Measurements from ENCODE around the gene TRIM58.

TRIM58 gene, protein sequence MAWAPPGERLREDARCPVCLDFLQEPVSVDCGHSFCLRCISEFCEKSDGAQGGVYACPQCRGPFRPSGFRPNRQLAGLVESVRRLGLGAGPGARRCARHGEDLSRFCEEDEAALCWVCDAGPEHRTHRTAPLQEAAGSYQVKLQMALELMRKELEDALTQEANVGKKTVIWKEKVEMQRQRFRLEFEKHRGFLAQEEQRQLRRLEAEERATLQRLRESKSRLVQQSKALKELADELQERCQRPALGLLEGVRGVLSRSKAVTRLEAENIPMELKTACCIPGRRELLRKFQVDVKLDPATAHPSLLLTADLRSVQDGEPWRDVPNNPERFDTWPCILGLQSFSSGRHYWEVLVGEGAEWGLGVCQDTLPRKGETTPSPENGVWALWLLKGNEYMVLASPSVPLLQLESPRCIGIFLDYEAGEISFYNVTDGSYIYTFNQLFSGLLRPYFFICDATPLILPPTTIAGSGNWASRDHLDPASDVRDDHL

DNA sequence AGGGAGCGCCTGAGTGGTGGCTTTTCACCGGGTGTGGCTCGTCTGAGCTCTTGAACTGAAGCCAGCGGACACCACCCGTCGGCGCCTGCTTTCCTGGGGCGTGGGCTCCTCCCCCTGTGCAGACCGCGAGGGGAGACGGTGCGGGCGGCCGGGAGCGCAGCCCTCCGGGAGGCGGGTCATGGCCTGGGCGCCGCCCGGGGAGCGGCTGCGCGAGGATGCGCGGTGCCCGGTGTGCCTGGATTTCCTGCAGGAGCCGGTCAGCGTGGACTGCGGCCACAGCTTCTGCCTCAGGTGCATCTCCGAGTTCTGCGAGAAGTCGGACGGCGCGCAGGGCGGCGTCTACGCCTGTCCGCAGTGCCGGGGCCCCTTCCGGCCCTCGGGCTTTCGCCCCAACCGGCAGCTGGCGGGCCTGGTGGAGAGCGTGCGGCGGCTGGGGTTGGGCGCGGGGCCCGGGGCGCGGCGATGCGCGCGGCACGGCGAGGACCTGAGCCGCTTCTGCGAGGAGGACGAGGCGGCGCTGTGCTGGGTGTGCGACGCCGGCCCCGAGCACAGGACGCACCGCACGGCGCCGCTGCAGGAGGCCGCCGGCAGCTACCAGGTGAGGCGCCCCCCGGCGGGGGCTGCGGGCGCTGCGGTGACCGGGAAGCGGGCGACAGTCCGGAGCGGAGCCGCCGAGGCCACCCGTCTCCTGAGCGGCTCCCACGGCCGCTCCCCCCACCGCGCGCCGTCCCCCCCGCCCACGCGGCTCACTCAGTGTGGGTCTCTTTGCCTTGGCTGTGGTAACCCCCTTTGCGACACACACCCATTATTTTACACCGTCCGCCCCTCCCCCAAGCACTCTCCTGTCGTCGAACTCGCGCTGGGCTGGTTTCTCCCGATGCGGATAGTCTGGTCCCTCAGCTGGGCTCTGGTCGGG is at the start of gene TRIM58:
TSS of gene TRIM58 (plus strand) at position 119 of the 916 bp plus-strand sequence. CDS start at position 179, 60 bp downstream.
- peak; percentile 85 for DNase-seq (ENCODE audit: low spot score)

DNA sequence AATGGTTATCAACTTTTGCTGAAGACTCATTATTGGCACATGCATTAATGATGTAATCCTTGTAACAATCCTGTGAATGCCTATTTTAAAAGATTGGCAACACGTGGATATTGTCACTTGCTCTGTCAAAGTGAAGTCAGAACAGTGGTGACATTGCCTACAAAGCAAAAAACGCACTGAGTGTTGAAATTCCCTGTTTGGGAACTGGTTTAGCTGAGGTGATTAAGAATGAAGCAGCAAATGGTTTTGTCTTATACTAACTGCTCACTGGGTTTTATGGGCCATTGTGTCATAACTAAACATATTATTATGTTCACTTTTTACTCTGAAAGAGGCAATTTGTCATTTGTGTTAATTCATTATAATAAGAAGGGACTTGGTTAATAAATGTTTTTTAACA is 44.4 kb upstream of the TRIM58 start:
- DNase-seq (ENCODE audit: low spot score) = no peak

DNA sequence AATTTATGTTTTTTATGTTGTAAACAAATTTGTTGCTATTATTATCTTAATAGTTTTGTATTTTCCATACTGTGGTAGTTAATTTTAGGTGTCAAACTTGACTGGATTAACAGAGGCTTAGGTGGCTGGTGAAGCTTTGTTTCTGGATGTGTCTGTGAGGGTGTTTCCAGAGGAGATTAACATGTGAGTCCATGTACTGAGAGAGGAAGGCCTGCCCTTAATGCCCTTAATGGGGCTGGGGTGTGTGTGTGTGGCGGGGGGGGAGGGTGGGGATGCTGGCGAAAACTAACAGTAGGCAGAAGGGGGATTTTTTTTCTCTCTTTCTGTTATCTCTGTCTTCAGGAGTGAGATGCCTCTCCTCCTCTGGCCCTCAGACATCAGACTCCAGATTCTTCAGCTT is 34.9 kb upstream of the TRIM58 start:
- no peak for DNase-seq (ENCODE audit: low spot score)

DNA sequence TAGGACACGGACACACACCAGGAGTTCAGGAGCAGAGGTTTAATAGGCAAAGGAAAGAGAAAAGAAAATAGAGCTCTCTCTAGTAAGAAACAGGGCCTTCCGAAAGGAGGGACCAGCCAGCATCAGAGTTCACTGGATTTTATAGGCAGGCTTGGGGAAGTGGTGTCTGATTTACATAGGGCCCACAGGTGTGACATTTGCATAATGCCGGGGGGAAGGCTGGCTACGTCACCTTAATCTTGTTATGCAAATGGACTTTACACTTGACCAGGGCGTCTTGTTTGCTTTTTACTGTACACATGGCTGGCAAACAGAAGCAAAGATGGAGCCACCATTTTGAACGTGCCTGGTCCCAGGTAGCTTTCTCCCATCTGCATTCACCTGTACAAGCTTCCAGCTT is 33.0 kb upstream of the TRIM58 start, which contains the start of gene OR14A16:
TSS of gene OR14A16 (minus strand) at position 97 of the 400 bp plus-strand sequence. CDS start 8,390 bp downstream, outside the sequence.
- no peak for DNase-seq (ENCODE audit: low spot score)

DNA sequence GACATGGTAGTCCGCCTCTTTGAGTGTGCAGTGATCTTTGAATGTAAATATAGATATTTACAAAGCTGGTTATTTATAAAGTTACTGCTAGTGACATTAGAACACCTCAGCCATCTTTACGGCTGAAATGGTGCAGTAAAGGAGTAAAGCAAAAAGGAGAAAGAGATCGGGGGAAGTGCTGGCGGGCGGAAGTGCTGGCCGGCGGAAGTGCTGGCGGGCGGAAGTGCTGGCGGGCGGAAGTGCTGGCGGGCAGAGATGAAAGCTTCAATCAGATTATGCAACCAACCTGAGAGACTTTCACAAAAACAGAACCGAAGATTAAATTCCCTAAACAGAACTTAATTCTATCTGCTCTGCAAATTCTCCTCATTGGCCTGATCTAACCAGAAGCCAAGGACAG is 31.6 kb upstream of the TRIM58 start:
- DNase-seq (ENCODE audit: low spot score) = no peak

DNA sequence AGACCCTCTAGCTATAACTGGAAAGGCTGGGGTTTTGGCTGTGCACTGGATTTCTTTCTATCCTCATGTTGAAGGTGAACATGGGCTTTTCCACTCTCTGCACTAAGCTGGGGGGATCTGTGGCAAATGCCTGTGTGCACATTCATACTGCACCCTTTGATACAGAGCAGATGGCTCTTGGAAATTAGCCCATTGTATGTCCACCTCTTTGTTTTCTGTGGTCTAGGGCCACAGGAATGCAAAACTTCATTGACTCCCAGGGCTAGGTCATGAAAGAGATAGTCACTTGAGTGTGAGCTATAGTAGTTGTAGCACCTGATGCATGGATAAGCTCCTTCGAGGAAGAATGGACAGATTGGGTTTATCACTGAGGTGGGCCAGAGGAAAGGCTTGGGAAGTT is 27.3 kb upstream of the TRIM58 start:
- DNase-seq (ENCODE audit: low spot score) = peak; percentile 77

DNA sequence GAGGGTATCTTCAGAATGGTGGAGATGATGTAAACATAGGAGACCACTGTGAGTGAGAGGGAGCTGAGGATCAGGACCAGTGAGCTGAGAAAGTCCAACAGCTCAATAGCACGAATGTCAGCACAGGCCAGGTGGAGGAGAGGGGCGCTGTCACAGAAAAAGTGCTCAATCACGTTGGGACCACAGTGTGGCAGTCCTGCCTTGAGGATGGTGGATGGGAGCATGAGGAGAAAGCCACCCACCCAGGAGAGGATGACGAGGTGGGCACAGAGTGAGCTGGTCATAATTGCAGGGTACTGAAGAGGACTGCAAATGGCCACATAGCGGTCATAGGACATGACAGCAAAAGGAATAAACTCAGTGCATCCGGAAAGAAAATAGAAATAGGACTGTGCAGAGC is 23.4 kb upstream of the TRIM58 start:
- no peak for DNase-seq (ENCODE audit: low spot score)

DNA sequence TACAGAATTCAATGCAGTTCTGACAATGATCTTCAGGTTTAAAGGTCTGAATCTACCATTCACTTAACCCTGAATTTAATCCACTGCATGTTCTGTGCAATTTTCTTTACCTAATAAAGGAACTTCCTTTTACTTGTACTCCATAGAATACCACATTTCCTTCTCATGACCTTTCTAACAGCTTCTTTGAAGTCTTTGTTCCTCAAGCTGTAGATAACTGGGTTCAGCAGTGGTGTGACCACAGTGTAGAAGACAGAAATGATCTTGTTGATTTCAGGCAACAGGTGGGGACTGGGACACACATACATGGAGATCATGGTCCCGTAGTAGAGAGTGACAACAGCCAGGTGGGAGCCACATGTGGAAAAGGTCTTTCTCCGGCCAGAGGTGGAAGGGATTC is 16.2 kb upstream of the TRIM58 start:
- DNase-seq (ENCODE audit: low spot score) = no peak

DNA sequence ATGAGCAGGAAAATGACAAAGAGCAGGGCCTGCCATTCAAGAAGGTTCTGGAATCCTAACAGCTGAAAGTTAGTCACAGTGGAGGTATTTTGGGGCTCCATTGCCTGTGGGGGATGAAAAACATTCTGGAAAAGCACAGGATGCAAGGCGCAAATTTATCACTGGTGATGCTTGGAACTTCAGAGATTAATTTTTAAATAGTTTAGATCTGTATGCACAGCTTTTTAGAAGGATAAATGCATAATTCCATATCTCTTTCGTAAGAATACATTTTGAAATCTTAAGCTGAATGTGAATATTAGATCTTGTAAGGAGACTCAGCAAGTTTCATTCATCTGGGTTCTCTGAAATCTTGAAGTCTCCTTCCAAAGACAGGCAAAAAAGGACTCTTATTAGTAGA is 15.2 kb upstream of the TRIM58 start, which contains the start of gene OR11L1:
TSS of gene OR11L1 (minus strand) at position 101 of the 400 bp plus-strand sequence. CDS start at position 101, 0 bp downstream.
- DNase-seq (ENCODE audit: low spot score) = no peak

DNA sequence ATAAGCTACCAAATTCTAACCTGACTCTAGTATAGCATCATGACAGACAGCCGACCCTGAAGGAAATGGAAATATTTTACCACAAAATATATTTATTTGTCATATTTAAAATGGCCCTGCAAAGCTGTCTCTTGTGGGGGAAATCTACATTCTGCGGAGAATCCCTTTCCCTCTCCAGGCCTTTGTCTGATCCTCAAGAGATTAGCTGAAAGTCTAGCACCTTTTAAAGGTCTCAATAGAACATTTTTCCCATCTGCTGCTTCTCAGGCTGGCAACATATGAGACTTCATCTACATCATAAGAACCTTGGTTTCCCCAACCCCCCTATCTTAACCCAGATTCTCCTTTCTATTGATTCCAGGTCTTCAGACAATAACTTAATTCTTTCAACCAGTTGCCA is 13.6 kb upstream of the TRIM58 start:
- DNase-seq (ENCODE audit: low spot score) = no peak

DNA sequence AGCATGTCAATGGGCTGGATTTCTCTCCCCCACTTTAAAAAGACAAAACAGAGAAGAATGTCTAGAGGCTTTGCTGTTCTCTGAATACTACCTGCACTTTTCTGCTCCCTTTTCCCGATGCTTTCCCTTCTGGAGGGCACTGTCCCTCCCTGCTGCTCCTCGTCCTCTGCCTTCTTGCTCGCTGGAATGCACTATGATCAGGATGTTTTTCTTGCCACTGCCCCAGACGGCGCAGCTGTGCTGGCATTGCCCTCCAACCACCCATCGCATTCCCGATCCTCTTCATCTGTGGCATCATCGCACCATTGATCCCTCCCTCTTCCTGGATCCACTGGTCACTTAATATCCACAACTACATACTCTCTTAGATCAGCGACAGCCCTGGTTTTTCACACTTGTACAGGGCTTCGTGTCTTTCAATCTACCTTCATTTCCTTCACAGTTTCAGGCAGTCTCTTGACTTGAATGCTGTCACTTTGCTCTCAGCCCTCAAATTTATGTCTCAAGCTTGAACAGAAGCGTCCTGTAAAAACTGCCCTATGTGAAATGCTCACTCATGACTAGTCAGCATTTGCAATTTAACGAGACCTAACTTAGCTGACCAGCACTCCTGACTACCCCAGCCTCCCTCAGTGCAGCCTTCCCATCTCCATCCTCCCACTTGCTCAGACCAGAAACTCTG is 11.8 kb upstream of the TRIM58 start:
- DNase-seq (ENCODE audit: low spot score) = no peak

DNA sequence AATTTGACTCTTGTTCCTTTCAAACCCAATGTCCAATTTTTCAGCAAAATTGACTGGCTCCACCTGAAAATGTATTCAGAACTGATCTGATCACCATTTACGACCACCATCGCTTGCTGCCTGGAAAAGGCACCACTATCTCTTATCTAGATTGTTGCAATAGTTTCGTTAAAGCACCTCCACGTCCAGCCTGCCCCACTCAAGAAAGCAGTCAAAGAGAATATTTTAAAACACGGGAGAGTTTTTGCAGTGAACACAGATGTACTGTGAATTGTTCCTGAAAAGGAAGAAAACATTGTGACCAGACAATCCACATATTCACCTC is 11.3 kb upstream of the TRIM58 start:
- no peak for DNase-seq (ENCODE audit: low spot score)

DNA sequence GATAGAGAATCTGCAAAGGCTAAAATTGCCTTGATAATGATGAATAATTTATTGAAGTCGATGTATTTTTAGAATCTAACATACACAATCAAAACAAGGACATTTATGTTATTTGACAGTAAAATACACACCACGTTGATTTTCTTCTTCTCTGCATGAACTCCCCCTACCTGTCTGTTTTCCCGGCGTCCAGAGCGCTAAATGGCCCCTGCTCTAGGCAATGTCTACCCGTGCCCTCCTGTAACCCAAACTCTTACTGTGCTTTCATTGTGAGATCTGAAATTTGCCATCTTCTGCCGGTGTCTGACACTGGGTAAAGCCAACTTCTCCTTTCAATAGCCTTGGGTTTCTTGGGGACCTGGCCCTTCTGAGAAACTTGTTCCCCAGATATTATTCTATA is 8.6 kb upstream of the TRIM58 start:
- DNase-seq (ENCODE audit: low spot score) = no peak

DNA sequence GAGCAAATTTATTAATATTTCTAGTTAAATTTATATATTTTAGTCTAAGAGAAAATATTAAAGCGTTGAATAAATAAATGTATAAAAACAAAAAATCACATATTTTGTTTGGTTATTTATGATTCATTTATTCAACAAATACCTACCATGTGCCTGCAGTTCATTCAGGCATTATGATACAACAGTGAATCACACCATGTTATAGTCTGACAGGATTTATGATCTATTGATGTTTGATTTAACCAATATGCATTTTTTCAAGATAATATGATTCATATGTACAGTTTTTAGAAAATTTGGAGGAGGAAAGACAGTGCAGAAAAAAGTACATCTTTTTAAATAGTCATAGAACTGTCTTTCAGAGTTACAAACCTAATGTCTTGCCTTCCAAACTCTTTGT is 7.4 kb upstream of the TRIM58 start:
- no peak for DNase-seq (ENCODE audit: low spot score)

DNA sequence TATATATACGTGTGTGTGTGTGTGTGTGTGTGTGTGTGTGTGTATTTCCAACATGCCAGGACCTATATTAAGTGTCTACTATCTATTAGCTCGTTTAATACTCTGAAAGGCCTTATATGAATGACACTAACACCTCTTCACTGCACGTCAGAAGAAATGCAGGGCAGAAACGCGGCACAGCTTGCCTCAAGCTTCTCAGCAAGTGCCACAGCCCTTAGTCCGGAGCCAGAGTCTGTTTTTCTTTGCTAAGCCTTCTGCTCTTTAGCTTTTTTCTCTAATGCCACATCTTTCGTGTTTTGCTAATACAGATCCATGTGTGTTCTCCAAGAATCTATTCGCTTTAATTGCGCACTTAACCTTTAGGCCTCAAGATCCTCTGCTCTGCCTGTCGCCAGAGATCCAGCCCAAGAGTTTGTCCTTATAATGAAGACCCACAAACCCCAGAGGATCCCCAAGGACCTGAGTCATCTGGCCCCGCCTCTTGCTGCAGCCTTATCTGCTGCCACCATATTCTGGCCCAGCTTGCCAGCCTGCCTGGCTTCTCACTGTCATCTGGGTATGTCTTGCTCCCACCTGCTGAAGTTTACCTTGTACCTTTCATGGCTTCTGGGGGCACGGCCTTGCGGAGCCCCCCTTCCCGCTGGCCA is 2.0 kb upstream of the TRIM58 start:
- no peak for DNase-seq (ENCODE audit: low spot score)

DNA sequence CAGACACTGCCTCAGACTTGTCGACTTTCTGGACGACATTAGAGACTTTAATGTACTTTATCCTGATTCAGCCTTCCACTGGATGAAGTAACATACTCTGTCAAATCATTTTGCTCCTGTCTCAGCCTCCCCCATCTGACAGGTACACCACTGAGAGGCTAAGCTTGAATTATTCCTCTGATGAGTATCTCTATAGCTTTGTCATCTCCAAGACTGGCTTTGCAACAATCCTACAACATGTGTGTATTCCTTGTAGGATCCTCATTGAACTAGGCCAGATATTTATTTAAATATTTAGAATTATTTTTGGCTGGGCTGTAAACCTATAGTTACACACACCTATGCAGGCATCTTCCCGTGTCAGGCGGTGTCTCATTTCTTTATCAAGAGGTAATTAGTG is 1.1 kb upstream of the TRIM58 start:
- no peak for DNase-seq (ENCODE audit: low spot score)

DNA sequence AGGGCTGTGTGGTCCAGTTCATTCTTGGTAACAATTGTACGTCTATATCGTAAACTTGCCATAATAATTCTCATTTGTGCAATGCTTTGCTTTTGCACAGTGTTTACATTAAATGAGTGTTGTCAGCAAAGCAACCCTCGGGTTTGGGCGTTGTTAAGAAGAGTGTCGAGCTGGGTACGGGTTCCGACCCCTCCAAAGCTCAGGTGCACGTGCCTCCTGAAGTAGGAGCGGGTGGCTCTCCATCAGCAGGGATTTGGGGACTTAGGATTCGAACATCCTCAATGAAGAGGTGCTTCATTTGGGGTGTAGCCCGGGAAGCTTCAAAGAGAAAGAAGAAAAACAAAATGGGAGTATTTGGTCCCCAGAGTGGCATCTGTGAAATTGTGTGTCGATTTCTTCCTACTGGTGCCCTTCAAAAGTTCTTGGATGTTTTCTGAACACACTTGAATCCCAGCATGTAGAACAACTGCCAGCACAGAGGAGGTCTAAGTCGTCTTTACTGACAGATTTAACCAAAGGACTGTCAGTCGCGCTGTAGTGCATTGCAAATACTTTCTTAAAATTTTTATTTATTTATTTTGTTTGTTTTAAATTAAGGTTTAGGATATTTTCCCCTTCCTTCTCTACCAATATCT is 1.1 kb downstream of the TRIM58 start:
- peak; percentile 2 for DNase-seq (ENCODE audit: low spot score)

DNA sequence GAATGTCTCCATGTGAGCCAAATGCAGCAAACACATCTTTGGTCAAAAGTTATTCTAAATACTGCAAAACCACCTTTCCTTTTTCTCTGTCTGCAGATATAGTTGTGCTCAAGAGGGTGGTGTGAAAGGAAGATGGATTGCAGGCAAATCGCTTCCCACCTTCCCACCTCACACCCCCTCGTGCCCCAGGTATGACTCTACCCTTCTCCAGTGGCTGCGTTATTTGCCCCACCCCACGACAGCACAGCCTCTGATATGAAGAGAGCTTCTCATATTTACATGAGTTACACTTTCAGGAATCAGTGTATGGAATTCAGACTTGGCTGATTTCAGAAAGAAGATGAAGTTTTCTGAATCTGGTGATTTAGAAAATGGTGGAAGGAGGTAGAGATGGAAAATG is 5.8 kb downstream of the TRIM58 start:
- no peak for DNase-seq (ENCODE audit: low spot score)

DNA sequence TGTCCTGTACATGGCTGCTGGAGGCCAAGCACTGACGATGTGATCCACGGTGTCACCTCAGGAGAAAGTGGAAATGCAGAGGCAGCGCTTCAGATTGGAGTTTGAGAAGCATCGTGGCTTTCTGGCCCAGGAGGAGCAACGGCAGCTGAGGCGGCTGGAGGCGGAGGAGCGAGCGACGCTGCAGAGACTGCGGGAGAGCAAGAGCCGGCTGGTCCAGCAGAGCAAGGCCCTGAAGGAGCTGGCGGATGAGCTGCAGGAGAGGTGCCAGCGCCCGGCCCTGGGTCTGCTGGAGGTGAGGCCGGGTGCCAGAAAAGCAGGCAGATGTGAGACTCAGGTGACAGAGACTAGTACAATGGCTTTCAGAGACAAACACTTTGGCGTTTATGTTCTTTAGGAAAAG is 7.7 kb downstream of the TRIM58 start:
- DNase-seq (ENCODE audit: low spot score) = no peak

DNA sequence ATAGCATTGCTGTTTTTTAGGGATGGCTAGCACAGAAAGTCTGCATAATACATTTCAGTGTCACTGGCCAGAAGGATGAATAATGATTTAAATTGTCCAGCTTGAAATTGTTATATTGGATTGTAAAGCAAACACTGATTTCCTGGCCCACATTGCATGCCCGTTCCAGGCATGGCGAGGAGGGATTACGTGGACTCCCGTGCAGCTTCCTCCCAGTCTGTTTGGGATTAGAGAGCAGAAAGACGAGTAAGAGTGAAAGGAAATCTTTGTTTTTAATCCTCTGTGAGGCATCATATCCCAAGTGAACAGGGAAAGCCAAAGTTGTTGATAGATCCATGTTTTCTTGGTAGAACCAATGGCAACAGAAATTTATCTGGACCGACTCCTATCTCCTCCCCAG is 8.4 kb downstream of the TRIM58 start:
- DNase-seq (ENCODE audit: low spot score) = no peak

DNA sequence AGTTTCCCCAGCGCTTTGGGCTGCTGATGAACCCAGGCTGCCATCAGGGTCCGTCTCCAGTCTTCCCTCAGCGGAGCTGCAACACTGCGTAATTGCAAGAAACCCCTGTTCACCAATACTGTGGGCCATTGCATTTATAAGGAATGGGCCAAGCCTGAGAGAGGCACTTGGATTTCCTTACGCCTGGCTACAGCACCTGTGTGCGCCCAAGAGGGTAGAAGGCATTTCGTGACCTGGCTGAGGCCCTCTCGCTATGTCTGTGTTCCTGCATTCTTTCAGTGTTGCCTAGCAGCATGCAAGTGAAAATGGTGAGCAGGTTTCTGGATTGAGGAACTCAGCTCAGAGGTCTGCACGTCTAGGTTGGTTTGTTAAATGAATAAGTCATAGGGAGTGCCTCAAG is 26.4 kb downstream of the TRIM58 start:
- DNase-seq (ENCODE audit: low spot score) = no peak

All from SW480 (cell line).